PC-9 (cell line): ENCODE data around the gene CBX8. TPM values are rescaled to one million over a fixed set of nuclear protein-coding genes. Genes with fewer than 3 reads are reported as not detected.

Experiments
- BruUV-seq: library from RNA; stranded (reverse); fragments of 400-500 nt; replicated peaks from 2 replicates; lab custom pipeline; 2021; lab: Mats Ljungman, UMichigan
- CTCF ChIA-PET: fragments of 300-600 bp; sonication (Branson Sonifier 250); formaldehyde crosslinking; loops from one replicate; lab custom pipeline; 2022; ENCODE audit warnings: antibody characterized with exemption; lab: Charles Lee
- POLR2A ChIA-PET: fragments of 300-600 bp; sonication (Branson Sonifier 250); formaldehyde crosslinking; loops from one replicate; lab custom pipeline; 2022; ENCODE audit warnings: antibody characterized with exemption; ENCODE audit not compliant: unreplicated experiment; lab: Charles Lee
- DNase-seq, 2 experiments: peaks; one replicate each; pipeline versions ENCODE4 v3.0.0 to v3.0.0-alpha.2; 2015 to 2022; ENCODE audit warnings: mixed read lengths in 1 of 2
- H2AFZ ChIP-seq: fragments of 200-600 bp; sonication (generic); 2 replicates; pipeline ENCODE4 v1.8.1; 2017; ENCODE audit warnings: antibody characterized with exemption
- H3F3A ChIP-seq: fragments of 200-600 bp; sonication (generic); 2 replicates; pipeline ENCODE4 v1.8.1; 2017; ENCODE audit warnings: antibody characterized with exemption, mild to moderate bottlenecking, low read depth; ENCODE audit not compliant: insufficient read depth
- H3K27ac ChIP-seq: fragments of 200-600 bp; sonication (generic); 2 replicates; pipeline ENCODE4 v1.6.1; 2016; ENCODE audit warnings: mixed run types
- H3K27me3 ChIP-seq: fragments of 200-600 bp; sonication (generic); 2 replicates; pipeline ENCODE4 v1.6.1; 2016; ENCODE audit warnings: low read depth, mixed run types; ENCODE audit not compliant: insufficient read depth
- H3K36me3 ChIP-seq: fragments of 200-600 bp; sonication (generic); 2 replicates; pipeline ENCODE4 v1.6.1; 2016; ENCODE audit warnings: low read depth, mixed run types
- H3K4me1 ChIP-seq: fragments of 200-600 bp; sonication (generic); replicated peaks from 2 replicates; pipeline ENCODE4 v1.6.1; 2016; ENCODE audit warnings: mixed run types; ENCODE audit not compliant: insufficient read depth
- H3K4me2 ChIP-seq: fragments of 200-600 bp; sonication (generic); 2 replicates; pipeline ENCODE4 v1.6.1; 2017; ENCODE audit warnings: mixed run types
- H3K4me3 ChIP-seq: fragments of 200-600 bp; sonication (generic); 2 replicates; pipeline ENCODE4 v1.6.1; 2016; ENCODE audit warnings: mixed run types
- H3K79me2 ChIP-seq: fragments of 200-600 bp; sonication (generic); 2 replicates; pipeline ENCODE4 v1.6.1; 2017; ENCODE audit warnings: low read depth, mixed run types
- H3K9me2 ChIP-seq: fragments of 200-600 bp; sonication (generic); 2 replicates; pipeline ENCODE4 v1.8.1; 2017; ENCODE audit warnings: mild to moderate bottlenecking; ENCODE audit not compliant: insufficient read depth
- H3K9me3 ChIP-seq: fragments of 200-600 bp; sonication (generic); 2 replicates; pipeline ENCODE4 v1.8.1; 2016; ENCODE audit warnings: low read depth; ENCODE audit not compliant: insufficient read depth
- H4K20me1 ChIP-seq: fragments of 200-600 bp; sonication (generic); 2 replicates; pipeline ENCODE4 v1.8.1; 2017; ENCODE audit not compliant: insufficient read depth
- EZH2 ChIP-seq: fragments of 200-600 bp; sonication (generic); IDR thresholded peaks from 2 replicates; pipeline ENCODE4 v1.8.0; 2017; ENCODE audit warnings: antibody characterized with exemption, low read depth
- intact Hi-C: fragments of 100-400 bp; cut with micrococcal nuclease; formaldehyde crosslinking; loops from one replicate; pipeline ENCODE4 v1.10.0; 2022; ENCODE audit not compliant: unreplicated experiment
- total RNA-seq: library from RNA; stranded (reverse); gene quantifications from 2 replicates; pipeline ENCODE4 v1.2.3, GENCODE V29; 2021
- TF ChIP-seq, protein P1 (sequence below): fragments of 200-600 bp; sonication (generic); conservative IDR thresholded peaks from 2 replicates; pipeline ENCODE4 v1.6.1; 2017; ENCODE audit warnings: mixed run types, antibody characterized with exemption, mild to moderate bottlenecking, moderate library complexity

The CBX8 gene
- total RNA-seq, 1 experiment from 2014 or later = 14.2 TPM

DNA sequence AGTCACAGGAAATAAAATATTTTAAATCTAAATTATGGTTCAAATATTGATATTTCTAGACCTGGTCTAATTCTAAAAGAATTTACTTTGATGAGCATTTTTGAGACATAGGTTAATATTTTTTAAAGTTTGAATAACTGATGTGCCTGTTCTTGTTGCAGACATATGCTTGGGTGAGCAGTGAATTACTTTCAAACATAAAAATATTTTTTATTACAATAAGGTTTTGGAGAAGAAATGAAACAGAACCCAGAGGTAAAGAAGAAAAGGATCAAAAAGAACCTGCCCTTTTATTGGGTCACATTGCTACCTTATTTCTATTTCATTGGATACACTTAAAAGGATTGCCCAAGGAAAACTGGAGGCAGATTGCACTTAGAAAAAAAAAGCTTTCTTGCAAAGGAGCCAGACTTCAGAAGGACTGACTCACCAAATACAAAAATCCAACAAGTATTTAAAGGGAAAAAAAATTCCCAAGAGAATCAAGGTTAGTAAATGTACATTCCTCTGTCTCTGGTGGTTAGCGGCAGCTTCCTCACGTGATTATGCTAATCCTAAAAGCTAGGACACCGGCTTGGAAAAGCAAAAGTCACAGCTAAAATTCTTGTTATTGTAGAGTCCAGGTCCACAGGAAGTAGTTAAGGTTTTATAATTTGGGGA is 47.6 kb downstream of the CBX8 start:
- BruUV-seq = no TSS peak
- peak overlapping the region; percentile 18; the same call in 1 of the 2 replicates for H3K27ac ChIP-seq
- CTCF ChIA-PET = interaction anchor here (0.5 kb wide), 1 partner anchor 167 kb away, joined by 3 read pairs; no protein-coding TSS in a partner anchor
- intact Hi-C loops = no loop called here
- no peaks in the 10 kb centered on the region for H3K27me3 ChIP-seq
- H3K4me1 ChIP-seq = peaks cover 32% of the 10 kb centered on the region
- no peak overlapping the region for H2AFZ ChIP-seq
- no peaks in the 10 kb centered on the region for H3K9me3 ChIP-seq
- H3F3A ChIP-seq = peaks cover 51% of the 10 kb centered on the region
- H4K20me1 ChIP-seq = no peaks in the 10 kb centered on the region
- H3K4me3 ChIP-seq = no peak overlapping the region
- H3K9me2 ChIP-seq = no peaks in the 10 kb centered on the region
- no peak for TF ChIP-seq EZH2
- no peaks in the 10 kb centered on the region for H3K36me3 ChIP-seq
- no peaks in the 10 kb centered on the region; the same call in 1 of the 2 replicates for H3K79me2 ChIP-seq
- POLR2A ChIA-PET = no interaction called here
- no peak for DNase-seq
- no peak overlapping the region for H3K4me2 ChIP-seq

DNA sequence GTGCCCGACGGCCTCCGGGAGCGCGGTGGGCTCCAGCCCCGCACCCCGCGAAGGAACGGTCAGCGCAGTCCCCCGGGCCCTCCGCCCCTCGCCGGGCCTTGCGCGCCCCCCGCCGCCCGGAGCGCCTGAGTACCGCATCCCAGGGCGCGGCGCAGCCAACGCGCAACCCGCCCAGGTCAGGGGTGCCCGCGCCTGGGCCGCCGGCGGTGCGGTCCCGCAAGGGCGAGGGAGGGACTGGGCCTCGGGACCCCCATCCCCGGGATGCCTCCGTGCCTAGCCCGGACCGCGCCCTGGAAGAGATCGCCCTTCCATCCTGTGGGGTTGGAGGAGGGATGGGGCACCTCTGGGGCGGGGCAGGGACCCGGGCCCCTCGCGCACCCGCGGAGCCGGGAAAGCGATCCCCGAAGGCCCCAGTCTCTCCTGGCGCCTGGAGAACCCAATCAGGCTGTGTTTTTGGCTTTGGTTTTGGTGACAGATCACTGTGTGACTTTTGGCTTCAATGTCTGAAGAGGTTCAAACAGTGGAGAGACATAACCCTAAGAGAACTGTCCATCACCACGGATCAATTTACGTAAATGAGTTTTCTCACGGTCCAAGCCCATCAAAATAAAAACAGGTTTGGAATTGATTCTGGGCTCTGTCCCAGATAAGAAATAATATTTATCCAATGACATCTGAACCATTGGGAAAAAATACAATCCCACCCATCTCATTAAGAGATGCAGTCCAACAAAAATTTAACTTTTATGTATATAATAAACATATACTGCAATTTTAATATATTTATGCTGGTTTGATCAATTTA is 48.4 kb downstream of the CBX8 start:
- CTCF ChIA-PET = no interaction called here
- H2AFZ ChIP-seq = no peak overlapping the region
- DNase-seq = no peak
- peaks cover 51% of the 10 kb centered on the region for H3F3A ChIP-seq
- H3K9me2 ChIP-seq = no peaks in the 10 kb centered on the region
- POLR2A ChIA-PET = no interaction called here
- no peaks in the 10 kb centered on the region for H4K20me1 ChIP-seq
- H3K36me3 ChIP-seq = no peaks in the 10 kb centered on the region
- H3K4me2 ChIP-seq = no peak overlapping the region
- no peaks in the 10 kb centered on the region for H3K9me3 ChIP-seq
- H3K27me3 ChIP-seq = no peaks in the 10 kb centered on the region
- no TSS peak for BruUV-seq
- H3K4me3 ChIP-seq = no peak overlapping the region
- H3K27ac ChIP-seq = no peak overlapping the region
- no peak for TF ChIP-seq EZH2
- TF ChIP-seq, protein P1, sequence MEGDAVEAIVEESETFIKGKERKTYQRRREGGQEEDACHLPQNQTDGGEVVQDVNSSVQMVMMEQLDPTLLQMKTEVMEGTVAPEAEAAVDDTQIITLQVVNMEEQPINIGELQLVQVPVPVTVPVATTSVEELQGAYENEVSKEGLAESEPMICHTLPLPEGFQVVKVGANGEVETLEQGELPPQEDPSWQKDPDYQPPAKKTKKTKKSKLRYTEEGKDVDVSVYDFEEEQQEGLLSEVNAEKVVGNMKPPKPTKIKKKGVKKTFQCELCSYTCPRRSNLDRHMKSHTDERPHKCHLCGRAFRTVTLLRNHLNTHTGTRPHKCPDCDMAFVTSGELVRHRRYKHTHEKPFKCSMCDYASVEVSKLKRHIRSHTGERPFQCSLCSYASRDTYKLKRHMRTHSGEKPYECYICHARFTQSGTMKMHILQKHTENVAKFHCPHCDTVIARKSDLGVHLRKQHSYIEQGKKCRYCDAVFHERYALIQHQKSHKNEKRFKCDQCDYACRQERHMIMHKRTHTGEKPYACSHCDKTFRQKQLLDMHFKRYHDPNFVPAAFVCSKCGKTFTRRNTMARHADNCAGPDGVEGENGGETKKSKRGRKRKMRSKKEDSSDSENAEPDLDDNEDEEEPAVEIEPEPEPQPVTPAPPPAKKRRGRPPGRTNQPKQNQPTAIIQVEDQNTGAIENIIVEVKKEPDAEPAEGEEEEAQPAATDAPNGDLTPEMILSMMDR = no peak
- intact Hi-C loops = no loop called here
- H3K79me2 ChIP-seq = no peaks in the 10 kb centered on the region; the same call in 1 of the 2 replicates
- H3K4me1 ChIP-seq = peaks cover 32% of the 10 kb centered on the region

DNA sequence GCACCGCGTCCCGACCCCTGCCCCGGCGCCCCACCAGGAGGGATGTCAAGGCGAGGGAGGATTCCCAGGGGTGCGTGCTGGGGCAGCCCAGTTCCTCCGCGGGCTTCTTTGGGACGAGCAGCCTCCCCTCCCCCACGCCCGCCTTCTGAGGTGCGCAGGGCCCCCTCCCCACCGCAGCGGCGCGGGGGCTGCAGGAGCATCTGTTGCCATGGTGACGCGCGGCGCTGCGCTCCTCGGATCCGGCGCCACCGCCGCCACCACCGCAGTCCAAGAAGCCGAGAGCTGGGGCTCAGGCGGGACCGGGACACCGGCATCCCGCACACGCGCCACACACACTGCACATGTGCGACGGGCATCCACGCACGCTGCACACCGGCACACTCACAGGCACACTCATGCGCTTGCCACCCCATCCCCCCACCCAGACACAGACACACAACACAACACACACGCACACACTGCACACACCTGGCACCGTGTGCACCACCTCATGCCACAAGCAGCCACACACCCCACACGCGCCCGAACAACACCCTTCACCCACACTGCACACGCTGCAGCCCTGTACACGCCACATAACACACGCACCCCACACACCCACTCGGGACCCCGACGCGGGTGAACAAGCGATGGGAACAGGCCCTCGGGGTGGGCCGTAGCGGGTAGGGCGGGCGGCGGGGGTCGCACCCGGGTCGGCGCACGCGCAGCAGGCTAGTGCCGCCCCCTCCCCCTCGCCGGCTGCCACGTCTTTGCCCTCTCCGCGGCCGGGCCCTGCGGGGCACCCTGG is 49.2 kb downstream of the CBX8 start:
- no peak for DNase-seq
- no TSS peak for BruUV-seq
- H4K20me1 ChIP-seq = no peaks in the 10 kb centered on the region
- no peak overlapping the region for H3K4me2 ChIP-seq
- H3F3A ChIP-seq = peaks cover 51% of the 10 kb centered on the region
- no peaks in the 10 kb centered on the region for H3K9me2 ChIP-seq
- H3K79me2 ChIP-seq = no peaks in the 10 kb centered on the region; the same call in 1 of the 2 replicates
- H3K27me3 ChIP-seq = no peaks in the 10 kb centered on the region
- TF ChIP-seq, protein P1 = no peak
- no peak for TF ChIP-seq EZH2
- H3K36me3 ChIP-seq = no peaks in the 10 kb centered on the region
- CTCF ChIA-PET = no interaction called here
- H3K9me3 ChIP-seq = no peaks in the 10 kb centered on the region
- H3K27ac ChIP-seq = no peak overlapping the region
- intact Hi-C loops = loop anchor here (2.0 kb wide), 1 partner anchor 169 kb away; no protein-coding TSS in a partner anchor
- POLR2A ChIA-PET = no interaction called here
- H3K4me1 ChIP-seq = peaks cover 32% of the 10 kb centered on the region
- H3K4me3 ChIP-seq = no peak overlapping the region
- no peak overlapping the region for H2AFZ ChIP-seq
